NT2/D1 (cell line): ENCODE data around the gene SRPX2.

ENCODE experiments used
- SUZ12 ChIP-seq: IDR thresholded peaks from 2 replicates; pipeline ENCODE4 v1.6.1; 2011; ENCODE audit not compliant: insufficient read length, insufficient read depth; ENCODE audit errors: extremely low read depth
- YY1 ChIP-seq: IDR thresholded peaks from 2 replicates; pipeline ENCODE4 v1.6.1; 2011; ENCODE audit not compliant: insufficient read length, insufficient read depth

- no peak for TF ChIP-seq SUZ12
- no peak for TF ChIP-seq YY1
These were observed 76.3 kb downstream of the SRPX2 start for GRCh38 chrX:100720301-100720700.
